SK-N-SH treated with all-trans-retinoic acid at 6 μM for 48 hours (cell line): ENCODE results near the gene RNF166.

Experiments used
- BACH2 ChIP-seq: fragments of 250-450 bp; sonication (Bioruptor Pico); IDR thresholded peaks from 2 replicates; pipeline ENCODE4 v1.9.0; 2021; ENCODE audit warnings: mild to moderate bottlenecking, borderline replicate concordance
- ZFP30 ChIP-seq: fragments of 450-650 bp; formaldehyde crosslinking; IDR thresholded peaks from 2 replicates; pipeline ENCODE4 v1.5.0; 2022; ENCODE audit warnings: mild to moderate bottlenecking, moderate library complexity
- ZNF8 ChIP-seq: fragments of 450-650 bp; formaldehyde crosslinking; IDR thresholded peaks from 2 replicates; pipeline ENCODE4 v1.5.0; 2020; ENCODE audit warnings: mild to moderate bottlenecking, moderate library complexity

DNA sequence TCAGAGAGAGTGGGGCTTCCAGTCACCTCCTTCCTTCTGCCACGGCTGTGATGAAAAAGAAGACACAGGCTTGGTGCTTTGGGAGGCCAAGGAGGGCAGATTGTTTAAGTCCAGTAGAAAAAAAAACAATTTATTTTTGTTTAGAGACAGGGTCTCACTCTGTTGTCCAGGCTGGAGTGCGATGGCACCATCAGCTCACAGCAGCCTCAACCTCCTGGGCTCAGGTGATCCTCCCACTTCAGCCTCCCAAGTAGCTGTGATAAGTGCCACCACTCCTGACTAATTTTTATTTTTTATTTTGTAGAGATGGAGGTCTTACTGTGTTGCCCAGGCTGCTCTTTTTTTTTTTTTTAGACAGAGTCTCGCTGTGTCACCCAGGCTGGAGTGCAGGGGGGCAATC is 40.6 kb downstream of the RNF166 start:
- no peak for TF ChIP-seq BACH2
- TF ChIP-seq ZFP30 (CRISPR knock-in tag), result no peak
- no peak for TF ChIP-seq ZNF8 (CRISPR knock-in tag)
